ENCODE data around the gene DCAF8L1.
"Not testable (repeated sequence)": the region's sequence is repeated elsewhere in the genome, so short reads cannot be mapped to it uniquely, and the experiment has no call there.

The DCAF8L1 gene

DNA sequence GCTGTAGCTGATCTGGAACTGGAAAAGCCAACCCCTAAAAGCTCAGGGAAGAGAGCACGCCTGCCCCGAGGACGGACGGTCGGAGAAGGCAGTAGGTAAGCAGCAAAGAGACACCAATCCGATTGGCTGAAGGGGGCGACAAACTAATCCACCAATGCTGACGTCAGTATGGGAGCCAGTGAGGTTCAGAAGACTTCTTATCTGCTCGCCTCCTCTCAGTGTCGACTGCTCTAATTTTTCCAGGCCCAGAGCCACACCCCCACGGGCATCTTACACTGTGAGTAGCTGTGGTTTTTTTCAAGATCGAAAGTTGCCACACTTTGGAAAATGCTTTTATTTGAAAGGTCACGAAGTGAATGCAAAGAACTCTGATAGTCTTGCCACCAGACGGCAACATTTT lies at the start of gene DCAF8L1:
DCAF8L1 (minus strand) TSS at position 101 of the 400 bp plus-strand sequence. CDS start 115 bp downstream, outside the sequence.
- DNase-seq (ENCODE audit: low read depth in 3 of 3, low spot score in 1 of 3), result no peak

GRCh38 chrX:28022371-28022770 lies 41.1 kb upstream of the DCAF8L1 start:
- no peak for DNase-seq (ENCODE audit: low read depth in 3 of 3, low spot score in 1 of 3)

- DNase-seq (ENCODE audit: low read depth in 3 of 3, low spot score in 1 of 3), result no peak
Observed at GRCh38 chrX:28016823-28017222, 35.6 kb upstream of the DCAF8L1 start.

- no peak for DNase-seq (ENCODE audit: low read depth in 3 of 3, low spot score in 1 of 3)
Observed at GRCh38 chrX:28015993-28016392, 34.7 kb upstream of the DCAF8L1 start.

DNA sequence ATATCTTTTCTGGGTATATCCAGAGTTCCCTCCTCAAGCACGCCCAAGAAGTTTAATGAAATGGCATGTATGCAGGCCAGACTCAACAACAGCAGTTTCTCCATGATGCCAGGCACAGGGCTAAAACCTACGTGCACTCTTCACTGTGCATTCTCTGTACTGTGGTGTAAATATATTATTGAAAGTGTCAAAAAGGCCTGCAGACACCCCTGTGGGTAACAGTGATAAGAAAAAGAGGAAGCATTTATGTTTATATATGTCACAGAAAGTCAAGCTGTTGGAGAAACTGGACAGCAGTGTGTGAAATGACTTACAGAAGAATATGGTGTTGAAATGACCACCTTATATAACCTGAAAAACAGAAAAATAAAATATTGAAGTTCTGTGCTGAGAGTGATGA lies 29.6 kb upstream of the DCAF8L1 start:
- no peak for DNase-seq (ENCODE audit: low read depth in 3 of 3, low spot score in 1 of 3)

DNA sequence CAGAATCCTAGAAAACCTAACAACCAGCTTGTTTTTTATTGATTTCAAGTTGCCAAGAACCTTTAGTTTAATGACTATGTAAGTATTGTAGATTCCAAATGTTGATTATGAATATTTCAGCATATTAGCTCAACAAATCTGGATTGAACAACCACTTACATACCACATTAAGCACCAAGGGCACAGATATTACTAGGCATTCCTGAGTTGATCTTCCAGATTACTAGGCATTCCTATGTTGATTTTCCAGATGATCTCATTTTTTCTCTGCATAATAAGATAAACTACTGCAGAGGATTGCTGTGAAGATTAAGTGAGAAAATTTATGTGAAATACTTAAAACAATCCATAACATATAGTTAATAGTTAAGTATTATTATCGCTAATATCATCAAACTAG lies 17.4 kb upstream of the DCAF8L1 start:
- DNase-seq (ENCODE audit: low read depth in 3 of 3, low spot score in 1 of 3), result no peak

DNA sequence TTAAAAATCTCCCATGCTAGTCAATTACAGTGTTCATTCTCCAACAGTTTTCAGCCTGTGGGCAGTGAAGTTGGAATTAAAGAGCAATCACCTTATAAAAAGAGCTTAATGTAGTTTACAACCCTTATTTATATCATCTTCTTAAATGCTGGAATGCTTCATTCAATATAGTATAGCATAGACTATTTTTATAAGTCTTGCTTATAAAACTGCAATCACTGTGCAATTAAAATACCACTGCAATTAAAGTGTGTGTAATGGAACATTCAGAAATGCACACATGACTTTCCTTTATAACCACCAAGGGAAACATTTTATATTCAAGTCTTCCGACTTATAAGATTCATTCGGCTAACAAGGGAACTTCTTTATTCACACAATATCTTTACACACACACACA lies 16.4 kb upstream of the DCAF8L1 start:
- DNase-seq (ENCODE audit: low read depth in 3 of 3, low spot score in 1 of 3), result no peak

DNA sequence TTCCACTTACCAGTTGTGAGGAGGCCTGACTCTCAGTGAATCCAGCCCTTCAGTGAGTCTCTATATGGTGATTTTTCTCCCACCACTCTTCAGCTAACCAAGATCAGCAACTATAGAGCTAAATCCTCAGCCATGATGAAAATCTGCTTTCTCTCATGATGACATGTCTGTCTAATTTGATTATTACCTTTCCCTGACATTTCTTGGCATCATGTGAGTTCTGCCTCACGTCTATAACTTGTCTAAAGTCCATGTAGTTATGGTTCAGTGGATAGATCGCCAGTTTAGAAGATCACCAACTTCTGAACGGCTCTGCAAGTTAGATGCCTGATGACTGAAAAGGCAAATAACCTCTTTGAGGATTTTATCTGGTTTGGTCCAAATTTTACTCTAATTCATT lies 14.9 kb upstream of the DCAF8L1 start:
- no peak for DNase-seq (ENCODE audit: low read depth in 3 of 3, low spot score in 1 of 3)

DNA sequence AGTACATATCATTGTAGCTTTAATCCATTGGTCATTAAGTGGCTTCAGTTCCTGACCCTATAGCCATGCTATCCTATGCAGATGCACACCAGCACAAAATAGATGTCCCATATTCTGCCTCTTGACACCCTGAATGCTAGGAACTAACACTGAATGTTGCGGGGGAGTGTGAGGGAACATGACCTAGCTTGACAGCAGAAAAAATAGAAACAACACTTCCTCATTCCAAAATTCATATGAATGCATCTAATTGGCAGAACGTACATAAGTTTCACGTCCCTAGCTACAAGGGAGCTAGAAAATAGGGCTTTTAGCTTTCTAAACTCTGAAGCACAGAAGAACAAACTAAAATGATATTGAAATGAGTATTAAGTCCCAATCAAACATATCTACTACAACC lies 14.4 kb upstream of the DCAF8L1 start:
- no peak for DNase-seq (ENCODE audit: low read depth in 3 of 3, low spot score in 1 of 3)

- no peak for DNase-seq (ENCODE audit: low read depth in 3 of 3, low spot score in 1 of 3)
Observed at GRCh38 chrX:27987862-27988646, 6.8 kb upstream of the DCAF8L1 start.

- DNase-seq (ENCODE audit: low read depth in 3 of 3, low spot score in 1 of 3), result not testable (repeated sequence)
Observed at GRCh38 chrX:27976934-27977333, 4.3 kb downstream of the DCAF8L1 start.

DNA sequence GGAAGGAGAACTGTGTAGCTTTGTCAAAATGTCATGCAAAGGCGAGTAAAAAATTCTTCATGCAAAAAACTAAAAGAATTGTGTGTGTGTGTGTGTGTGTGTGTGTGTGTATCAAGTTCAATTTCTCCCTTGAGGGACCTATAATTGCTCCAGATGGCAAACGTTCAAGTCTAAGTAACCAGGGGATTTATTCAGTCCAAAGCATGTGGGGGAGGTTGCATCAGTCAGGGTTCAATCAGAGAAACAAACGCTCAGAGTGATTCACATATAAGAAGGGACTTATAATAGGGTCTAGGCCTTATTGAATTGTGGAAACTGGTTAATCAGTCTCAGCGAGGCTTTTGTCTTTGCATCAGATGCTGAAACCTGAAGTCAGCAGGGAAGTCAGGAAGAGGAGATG lies 5.0 kb downstream of the DCAF8L1 start:
- DNase-seq (ENCODE audit: low read depth in 3 of 3, low spot score in 1 of 3), result no peak

- no peak for DNase-seq (ENCODE audit: low read depth in 3 of 3, low spot score in 1 of 3)
Observed at GRCh38 chrX:27968878-27969277, 12.4 kb downstream of the DCAF8L1 start.

DNA sequence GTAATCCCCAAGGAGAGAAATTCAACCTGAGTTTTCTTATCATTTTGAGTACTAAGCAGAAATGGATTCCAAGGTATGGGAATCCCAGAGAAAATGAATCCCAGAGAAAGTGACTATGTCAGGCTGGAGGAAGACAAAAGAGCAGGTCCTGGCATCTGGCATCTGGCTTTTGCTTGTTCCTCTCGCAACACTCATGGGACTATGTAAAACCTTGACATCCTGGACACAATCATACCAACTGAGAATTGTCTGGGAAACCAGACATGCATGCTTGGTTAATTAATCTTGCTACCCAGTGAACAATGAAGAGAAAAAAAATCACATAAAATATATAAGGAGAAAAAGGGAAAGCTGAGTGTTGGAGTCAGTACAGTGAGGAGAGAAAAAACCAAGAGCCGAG lies 12.9 kb downstream of the DCAF8L1 start:
- no peak for DNase-seq (ENCODE audit: low read depth in 3 of 3, low spot score in 1 of 3)

GRCh38 chrX:27966955-27967354 lies 14.3 kb downstream of the DCAF8L1 start:
- DNase-seq (ENCODE audit: low read depth in 3 of 3, low spot score in 1 of 3), result no peak

DNA sequence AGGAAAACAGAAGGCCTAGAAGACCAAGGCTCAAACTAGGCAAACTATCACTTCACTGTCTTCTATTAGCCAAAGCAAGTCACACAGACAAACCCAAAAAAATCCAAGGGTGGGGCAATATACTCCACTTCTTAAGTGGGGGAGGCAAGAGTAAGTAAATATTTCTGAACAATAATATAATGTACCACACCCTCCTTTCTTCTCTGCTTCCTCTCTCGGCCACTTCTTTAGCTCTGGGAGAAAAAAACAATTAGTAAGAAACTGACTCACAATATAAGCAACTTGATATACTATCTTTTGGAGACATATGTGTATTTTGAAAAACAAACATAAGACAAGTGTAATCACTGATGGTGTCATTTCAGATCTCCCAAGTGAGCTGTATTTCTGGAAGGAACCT lies 14.8 kb downstream of the DCAF8L1 start:
- no peak for DNase-seq (ENCODE audit: low read depth in 3 of 3, low spot score in 1 of 3)

GRCh38 chrX:27965348-27965747 lies 15.9 kb downstream of the DCAF8L1 start:
- not testable (repeated sequence) for DNase-seq (ENCODE audit: low read depth in 3 of 3, low spot score in 1 of 3)

GRCh38 chrX:27964432-27964831 lies 16.8 kb downstream of the DCAF8L1 start:
- no peak for DNase-seq (ENCODE audit: low read depth in 3 of 3, low spot score in 1 of 3)

GRCh38 chrX:27960410-27960809 lies 20.8 kb downstream of the DCAF8L1 start:
- not testable (repeated sequence) for DNase-seq (ENCODE audit: low read depth in 3 of 3, low spot score in 1 of 3)

GRCh38 chrX:27953171-27953570 lies 28.1 kb downstream of the DCAF8L1 start:
- DNase-seq (ENCODE audit: low read depth in 3 of 3, low spot score in 1 of 3), result no peak

GRCh38 chrX:27933361-27933760 lies 47.9 kb downstream of the DCAF8L1 start:
- DNase-seq (ENCODE audit: low read depth in 3 of 3, low spot score in 1 of 3), result no peak

Data from stimulated activated CD4-positive, alpha-beta T cell treated with anti-CD3 and anti-CD28 coated beads, TNF-alpha, amount 100 ng/mL, for 1 hour (primary cell).